Measurements from ENCODE around the gene CDC42BPB.

DNA sequence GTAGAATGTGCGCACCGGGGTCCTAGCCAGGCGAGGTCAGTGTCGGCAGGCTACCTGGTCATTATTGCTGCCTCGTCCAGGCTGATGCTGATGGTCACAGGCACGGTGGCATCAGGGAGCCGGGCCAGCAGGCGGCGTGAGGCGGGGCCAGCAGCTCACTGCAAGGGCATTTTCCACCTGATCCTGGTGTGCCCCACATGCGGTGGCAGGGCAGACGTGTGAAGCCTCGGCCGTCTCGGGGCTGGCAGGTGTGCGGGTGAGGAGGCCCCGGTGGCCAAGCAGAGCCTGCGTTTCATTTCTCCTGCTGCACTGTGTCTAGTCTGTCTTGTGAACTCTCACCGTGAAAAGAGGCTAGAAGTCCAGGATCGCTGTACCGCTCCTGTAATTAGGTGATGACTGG is 146.9 kb downstream of the CDC42BPB start:
- TF ChIP-seq, protein P1, sequence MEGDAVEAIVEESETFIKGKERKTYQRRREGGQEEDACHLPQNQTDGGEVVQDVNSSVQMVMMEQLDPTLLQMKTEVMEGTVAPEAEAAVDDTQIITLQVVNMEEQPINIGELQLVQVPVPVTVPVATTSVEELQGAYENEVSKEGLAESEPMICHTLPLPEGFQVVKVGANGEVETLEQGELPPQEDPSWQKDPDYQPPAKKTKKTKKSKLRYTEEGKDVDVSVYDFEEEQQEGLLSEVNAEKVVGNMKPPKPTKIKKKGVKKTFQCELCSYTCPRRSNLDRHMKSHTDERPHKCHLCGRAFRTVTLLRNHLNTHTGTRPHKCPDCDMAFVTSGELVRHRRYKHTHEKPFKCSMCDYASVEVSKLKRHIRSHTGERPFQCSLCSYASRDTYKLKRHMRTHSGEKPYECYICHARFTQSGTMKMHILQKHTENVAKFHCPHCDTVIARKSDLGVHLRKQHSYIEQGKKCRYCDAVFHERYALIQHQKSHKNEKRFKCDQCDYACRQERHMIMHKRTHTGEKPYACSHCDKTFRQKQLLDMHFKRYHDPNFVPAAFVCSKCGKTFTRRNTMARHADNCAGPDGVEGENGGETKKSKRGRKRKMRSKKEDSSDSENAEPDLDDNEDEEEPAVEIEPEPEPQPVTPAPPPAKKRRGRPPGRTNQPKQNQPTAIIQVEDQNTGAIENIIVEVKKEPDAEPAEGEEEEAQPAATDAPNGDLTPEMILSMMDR (IDR thresholded peaks at IDR 0.05), result no peak
- TF ChIP-seq POLR2A (IDR thresholded peaks at IDR 0.05), result no peak
